Motor neuron (in vitro differentiated cells): ENCODE data around the gene SELENOO. TPM values are rescaled to one million over a fixed set of nuclear protein-coding genes. Genes with fewer than 3 reads are reported as not detected.

Experiments
- ATAC-seq, 8 experiments: fragments of 200-7000 bp; cut with Tn5 transposase; replicated peaks in 6 of 8; 2 replicates each; pipeline ENCODE4 v1.8.0; 2021; ENCODE audit warnings: mild to moderate bottlenecking in 8 of 8, moderate library complexity in 8 of 8
- H3K27ac ChIP-seq, 2 donors: fragments of 250-450 bp; sonication (Bioruptor Pico); 2 replicates each; pipeline ENCODE4 v1.9.0; 2021; ENCODE audit warnings: antibody characterized with exemption in 2 of 2, mild to moderate bottlenecking in 2 of 2, moderate library complexity in 1 of 2
- H3K4me1 ChIP-seq, 2 donors: fragments of 250-450 bp; sonication (Bioruptor Pico); replicated peaks in 1 of 2; 2 replicates each; pipeline ENCODE4 v1.6.1; 2021; ENCODE audit warnings: antibody characterized with exemption in 2 of 2, mild to moderate bottlenecking in 2 of 2, moderate library complexity in 1 of 2
- H3K4me3 ChIP-seq, 5 donors: fragments of 250-450 bp; sonication (Bioruptor Pico); 2 replicates each; pipeline ENCODE4 v1.9.0; 2021; ENCODE audit warnings: antibody characterized with exemption in 5 of 5, mild to moderate bottlenecking in 5 of 5, moderate library complexity in 4 of 5
- WGBS, 10 experiments: fragments of 450-650 bp; shearing (Covaris generic); methylation state at CpG; one replicate each; pipeline ENCODE4 v1.0.0; 2022; 5-methylcytosine and 5-hydroxymethylcytosine counted together
- in situ Hi-C, 9 experiments: fragments of 400-800 bp; cut with MboI; loops; one replicate each; pipeline ENCODE4 v1.15.0; 2021; ENCODE audit warnings: low sequenced_read_pairs in 9 of 9, low pct_unique_long_range_greater_than_20kb in 2 of 9; ENCODE audit not compliant: unreplicated experiment in 9 of 9
- total RNA-seq, 8 experiments: library from RNA; unstranded; fragments of 300-600 nt; gene quantifications; 2 replicates each; pipeline versions ENCODE4 v1.2.3 to v1.2.4, GENCODE V29; 2022

The SELENOO gene
- total RNA-seq, 8 experiments from 2014 or later: 7.5 to 32.8 (median 11.2) TPM

GRCh38 chr22:50190941-50191741 is 9.7 kb upstream of the SELENOO start:
- Histone ChIP-seq H3K4me1 (peaks cover 12 to 22% of the 10 kb centered on the region in 2 donors), H3K27ac (peak overlapping the region in 1 of 2 donors; percentile 47), H3K4me3 (no peak overlapping the region)
- 10 to 100% (median 88%) methylated on average over 2 to 10 of the region's 18 CpGs; no CpG with 5 or more reads in 1 of the 10 experiments for WGBS, 10 experiments
- in situ Hi-C loops: loop anchor here in 2 of 9 experiments (25.0 kb wide), 1 partner anchor 254 kb away; no protein-coding TSS in a partner anchor
- ATAC-seq: peak in 4 of 8 experiments; percentile 11 to 30 (median 16)

- in situ Hi-C loops: loop anchor here in 2 of 9 experiments (25.0 kb wide), 1 partner anchor 255 kb away; no protein-coding TSS in a partner anchor
- H3K27ac ChIP-seq: no peak overlapping the region
Observed at GRCh38 chr22:50192436-50193204, 8.2 kb upstream of the SELENOO start.

DNA sequence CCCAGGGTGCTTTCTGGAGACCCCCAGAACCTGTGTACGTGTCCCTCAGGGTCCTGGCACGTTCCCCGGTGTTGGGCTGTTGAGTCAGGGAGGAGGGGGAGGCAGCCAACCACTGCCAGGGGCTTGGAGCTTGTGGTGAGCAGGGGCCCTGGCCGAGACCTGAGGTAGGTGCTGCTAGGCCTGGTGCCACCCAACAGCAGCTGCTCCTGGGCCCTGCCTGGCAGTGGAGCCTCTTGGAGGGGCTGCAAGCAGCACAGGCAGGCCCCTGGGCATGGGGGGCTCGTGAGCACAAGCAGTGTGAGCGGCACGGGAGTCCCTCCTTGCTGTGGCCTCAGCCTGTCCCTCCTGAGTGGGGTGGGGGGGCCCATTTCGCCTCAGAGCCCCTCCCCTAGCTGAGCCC is 7.2 kb upstream of the SELENOO start:
- no peak for ATAC-seq
- H3K4me1 ChIP-seq: peaks cover 5 to 17% of the 10 kb centered on the region in 2 donors
- WGBS, 10 experiments: no CpG with 5 or more reads among the region's 8 CpGs
- in situ Hi-C loops: loop anchor here in 2 of 9 experiments (25.0 kb wide), 1 partner anchor 256 kb away; no protein-coding TSS in a partner anchor
- no peak overlapping the region for H3K4me3 ChIP-seq
- no peak overlapping the region for H3K27ac ChIP-seq

More at GRCh38 chr22:50192436-50193204, 8.2 kb upstream of the SELENOO start:
- no peak for ATAC-seq
- peaks cover 5 to 17% of the 10 kb centered on the region in 2 donors for H3K4me1 ChIP-seq
- H3K4me3 ChIP-seq: no peak overlapping the region
- 70 to 100% (median 100%) methylated on average over 1 to 6 of the region's 25 CpGs; no CpG with 5 or more reads in 4 of the 10 experiments for WGBS, 10 experiments

- Histone ChIP-seq H3K4me1 (peaks cover 5 to 17% of the 10 kb centered on the region in 2 donors), H3K27ac (no peak overlapping the region), H3K4me3 (no peak overlapping the region)
- 87 to 100% (median 90%) methylated on average over 2 to 13 of the region's 44 CpGs; no CpG with 5 or more reads in 5 of the 10 experiments for WGBS, 10 experiments
- in situ Hi-C loops: loop anchor here in 2 of 9 experiments (25.0 kb wide), 1 partner anchor 257 kb away; no protein-coding TSS in a partner anchor
- no peak for ATAC-seq
Observed at GRCh38 chr22:50194037-50194805, 6.6 kb upstream of the SELENOO start.

GRCh38 chr22:50196256-50196655 is 4.6 kb upstream of the SELENOO start:
- ATAC-seq: no peak
- WGBS, 10 experiments: 94% methylated on average over 8 of the region's 18 CpGs; no CpG with 5 or more reads in 9 of the 10 experiments
- in situ Hi-C loops: loop anchor here in 2 of 9 experiments (25.0 kb wide), 1 partner anchor 259 kb away; no protein-coding TSS in a partner anchor

GRCh38 chr22:50197000-50197800 is 3.6 kb upstream of the SELENOO start:
- Histone ChIP-seq H3K4me3 (no peak overlapping the region), H3K4me1 (peaks cover 3 to 8% of the 10 kb centered on the region in 2 donors), H3K27ac (no peak overlapping the region)
- no peak for ATAC-seq
- in situ Hi-C loops: loop anchor here in 2 of 9 experiments (25.0 kb wide), 1 partner anchor 260 kb away; no protein-coding TSS in a partner anchor
- WGBS, 10 experiments: 83 to 100% (median 100%) methylated on average over 1 to 8 of the region's 23 CpGs; no CpG with 5 or more reads in 5 of the 10 experiments

More at GRCh38 chr22:50196256-50196655, 4.6 kb upstream of the SELENOO start:
- no peak overlapping the region for H3K4me3 ChIP-seq
- H3K27ac ChIP-seq: no peak overlapping the region
- peaks cover 6% of the 10 kb centered on the region in 2 donors for H3K4me1 ChIP-seq

DNA sequence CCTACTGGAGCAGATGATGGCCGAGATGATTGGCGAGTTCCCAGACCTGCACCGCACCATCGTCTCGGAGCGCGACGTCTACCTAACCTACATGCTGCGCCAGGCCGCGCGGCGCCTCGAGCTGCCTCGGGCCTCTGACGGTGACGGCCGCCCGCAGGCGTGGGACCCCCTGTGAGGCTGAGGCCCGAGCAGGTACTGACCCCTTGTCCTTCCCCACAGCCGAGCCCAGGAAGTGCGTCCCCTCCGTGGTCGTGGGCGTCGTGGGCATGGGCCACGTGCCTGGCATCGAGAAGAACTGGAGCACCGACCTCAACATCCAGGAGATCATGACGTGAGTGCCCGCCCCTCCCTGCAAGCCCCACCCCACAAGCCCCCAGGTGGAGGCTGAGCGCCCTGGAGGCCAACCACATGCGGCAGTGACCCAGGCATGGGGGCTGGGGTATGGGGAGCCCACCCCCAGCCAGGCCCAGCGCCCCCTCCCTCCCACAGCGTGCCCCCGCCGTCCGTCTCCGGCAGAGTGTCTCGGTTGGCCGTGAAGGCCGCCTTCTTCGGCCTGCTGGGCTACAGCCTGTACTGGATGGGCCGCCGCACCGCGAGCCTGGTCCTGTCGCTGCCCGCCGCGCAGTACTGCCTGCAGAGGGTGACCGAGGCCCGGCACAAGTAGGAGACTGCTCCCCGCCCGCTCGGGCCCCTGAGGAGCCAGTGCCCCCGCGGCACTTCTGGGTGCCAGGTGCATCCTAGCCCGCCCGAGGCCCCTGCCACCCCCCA is 2.8 kb upstream of the SELENOO start:
- Histone ChIP-seq H3K4me3 (no peak overlapping the region), H3K4me1 (peaks cover 3 to 13% of the 10 kb centered on the region in 2 donors), H3K27ac (no peak overlapping the region)
- ATAC-seq: no peak
- in situ Hi-C loops: loop anchor here in 2 of 9 experiments (25.0 kb wide), 1 partner anchor 261 kb away; no protein-coding TSS in a partner anchor
- WGBS, 10 experiments: 97 to 100% methylated on average over 6 to 8 of the region's 61 CpGs; no CpG with 5 or more reads in 8 of the 10 experiments

DNA sequence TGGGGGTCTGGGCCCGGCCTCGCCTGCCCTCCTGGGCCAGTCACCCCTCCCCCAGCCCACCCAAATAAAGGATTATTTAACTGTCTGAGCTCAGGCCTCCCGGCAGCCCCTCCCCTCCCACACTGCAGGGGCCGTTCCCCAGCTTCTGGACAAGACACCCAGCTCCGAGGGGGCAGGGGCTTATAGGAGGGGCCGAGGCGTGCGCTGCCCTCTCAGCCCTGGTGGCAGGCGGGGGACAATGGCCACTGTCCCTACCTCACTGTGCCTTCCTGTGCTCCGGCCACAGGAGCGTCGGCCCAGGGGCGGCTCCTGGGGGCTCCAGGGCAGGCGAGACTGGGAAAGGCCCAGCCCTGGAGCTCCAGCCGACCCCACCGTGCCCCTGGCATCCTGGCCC is 2.2 kb upstream of the SELENOO start:
- in situ Hi-C loops: loop anchor here in 2 of 9 experiments (25.0 kb wide), 1 partner anchor 261 kb away; no protein-coding TSS in a partner anchor
- Histone ChIP-seq H3K4me3 (no peak overlapping the region), H3K4me1 (peaks cover 3 to 13% of the 10 kb centered on the region in 2 donors), H3K27ac (no peak overlapping the region)
- 83 to 100% (median 97%) methylated on average over 1 to 6 of the region's 16 CpGs; no CpG with 5 or more reads in 7 of the 10 experiments for WGBS, 10 experiments
- no peak for ATAC-seq

- peak overlapping the region; percentile 74 to 99 (median 94) for H3K4me3 ChIP-seq
- in situ Hi-C loops: loop anchor here in 2 of 9 experiments (25.0 kb wide), 1 partner anchor 262 kb away; no protein-coding TSS in a partner anchor
- peak overlapping the region in 1 of 2 donors; percentile 88 for H3K27ac ChIP-seq
- WGBS, 10 experiments: 69 to 100% (median 86%) methylated on average over 2 to 8 of the region's 18 CpGs; no CpG with 5 or more reads in 5 of the 10 experiments
- no peak for ATAC-seq
- H3K4me1 ChIP-seq: peaks cover 3 to 13% of the 10 kb centered on the region in 2 donors
Observed at GRCh38 chr22:50199251-50199721, 1.5 kb upstream of the SELENOO start.

- peak overlapping the region; percentile 88 to 90 for H3K27ac ChIP-seq
- peak overlapping the region; percentile 74 to 99 (median 94) for H3K4me3 ChIP-seq
- WGBS, 10 experiments: 5 to 12% (median 5%) methylated on average over 4 to 5 of the region's 34 CpGs; no CpG with 5 or more reads in 7 of the 10 experiments
- peaks cover 3 to 13% of the 10 kb centered on the region in 2 donors for H3K4me1 ChIP-seq
- peak; percentile 9 to 31 (median 16) for ATAC-seq
- in situ Hi-C loops: loop anchor here in 3 of 9 experiments (10.0 to 25.0 kb wide), 2 partner anchors 55 to 263 kb away; no protein-coding TSS in a partner anchor
Observed at GRCh38 chr22:50199829-50200460, 866 bp upstream of the SELENOO start.
